ENCODE results near the gene C17orf58. TPM values are rescaled to one million over a fixed set of nuclear protein-coding genes. Genes with fewer than 3 reads are reported as not detected.
"Not testable (repeated sequence)": the region's sequence is repeated elsewhere in the genome, so short reads cannot be mapped to it uniquely, and the experiment has no call there.

Gene C17orf58
- total and polyA plus RNA-seq, 12 donors: 3.7 to 19.4 (median 10.2) TPM

GRCh38 chr17:67974598-67975066 is 21.6 kb downstream of the C17orf58 start:
- H3K4me1 ChIP-seq (replicated peaks in 1 of 2): peaks cover 0 to 8% of the 10 kb centered on the region in 2 donors
- no peak overlapping the region for H3K4me3 ChIP-seq
- DNase-seq: peak in 1 of 7 donors; percentile 41
- 59 to 70% (median 67%) methylated on average over 8 of the region's 8 CpGs for WGBS, 4 donors
- no peaks in the 10 kb centered on the region for H3K9me3 ChIP-seq (replicated peaks in 1 of 3)
- no peak overlapping the region for H3K27ac ChIP-seq
- peaks cover 0 to 6% of the 10 kb centered on the region in 2 donors for H3K36me3 ChIP-seq (replicated peaks in 1 of 2)
- TF ChIP-seq CTCF (IDR thresholded peaks at IDR 0.05) (no peak), POLR2A (IDR thresholded peaks at IDR 0.05) (no peak)
- no peaks in the 10 kb centered on the region for H3K27me3 ChIP-seq
- intact Hi-C loops (cut with DNase I): no loop called here

- Histone ChIP-seq H3K36me3 (replicated peaks in 1 of 2) (peaks cover 0 to 6% of the 10 kb centered on the region in 2 donors), H3K4me3 (no peak overlapping the region), H3K4me1 (replicated peaks in 1 of 2) (peaks cover 0 to 8% of the 10 kb centered on the region in 2 donors), H3K27me3 (no peaks in the 10 kb centered on the region), H3K27ac (no peak overlapping the region), H3K9me3 (replicated peaks in 1 of 3) (no peaks in the 10 kb centered on the region)
- intact Hi-C loops (cut with DNase I): no loop called here
- WGBS, 4 donors: 83 to 92% (median 87%) methylated on average over 9 of the region's 9 CpGs
- no peak for TF ChIP-seq POLR2A (IDR thresholded peaks at IDR 0.05)
- no peak for TF ChIP-seq CTCF (IDR thresholded peaks at IDR 0.05)
- DNase-seq: no peak
These were observed 22.1 kb downstream of the C17orf58 start for GRCh38 chr17:67974185-67974584.

- Histone ChIP-seq H3K27me3 (no peaks in the 10 kb centered on the region), H3K4me3 (no peak overlapping the region), H3K27ac (no peak overlapping the region), H3K9me3 (replicated peaks in 1 of 3) (no peaks in the 10 kb centered on the region), H3K36me3 (replicated peaks in 1 of 2) (peaks cover 0 to 25% of the 10 kb centered on the region in 2 donors), H3K4me1 (replicated peaks in 1 of 2) (no peaks in the 10 kb centered on the region)
- 96 to 98% (median 96%) methylated on average over 7 of the region's 7 CpGs for WGBS, 4 donors
- no peak for TF ChIP-seq CTCF (IDR thresholded peaks at IDR 0.05)
- TF ChIP-seq POLR2A (IDR thresholded peaks at IDR 0.05): no peak
- no peak for DNase-seq
- intact Hi-C loops (cut with DNase I): no loop called here
These were observed 25.5 kb downstream of the C17orf58 start for GRCh38 chr17:67970783-67971182.

GRCh38 chr17:67963145-67963572 is 33.1 kb downstream of the C17orf58 start:
- peak; percentile 62 to 80 (median 73) for TF ChIP-seq CTCF (IDR thresholded peaks at IDR 0.05)
- H3K4me3 ChIP-seq; H3K9me3 ChIP-seq (replicated peaks in 1 of 3); H3K27me3 ChIP-seq; H3K27ac ChIP-seq; H3K4me1 ChIP-seq (replicated peaks in 1 of 2): not testable (repeated sequence)
- peaks cover 0 to 57% of the 10 kb centered on the region in 2 donors for H3K36me3 ChIP-seq (replicated peaks in 1 of 2)
- peak; percentile 67 to 87 (median 78) for DNase-seq
- WGBS, 4 donors: 0% methylated on average over 1 of the region's 1 CpG
- intact Hi-C loops (cut with DNase I): loop anchor here in 1 of 2 donors (10.0 kb wide), 1 partner anchor 52 kb away; no protein-coding TSS in a partner anchor

- not testable (repeated sequence) for H3K4me1 ChIP-seq (replicated peaks in 1 of 2); H3K4me3 ChIP-seq; DNase-seq; H3K27me3 ChIP-seq; H3K9me3 ChIP-seq (replicated peaks in 1 of 3); H3K27ac ChIP-seq
- H3K36me3 ChIP-seq (replicated peaks in 1 of 2): peaks cover 0 to 47% of the 10 kb centered on the region in 2 donors
- 66 to 71% (median 67%) methylated on average over 2 of the region's 2 CpGs for WGBS, 4 donors
- intact Hi-C loops (cut with DNase I): loop anchor here in 1 of 2 donors (10.0 kb wide), 1 partner anchor 53 kb away; no protein-coding TSS in a partner anchor
These were observed 34.1 kb downstream of the C17orf58 start for GRCh38 chr17:67962156-67962555.

- not testable (repeated sequence) for H3K4me1 ChIP-seq (replicated peaks in 1 of 2); H3K27ac ChIP-seq; H3K27me3 ChIP-seq; DNase-seq; H3K9me3 ChIP-seq (replicated peaks in 1 of 3); H3K4me3 ChIP-seq
- 68 to 79% (median 69%) methylated on average over 3 of the region's 3 CpGs for WGBS, 4 donors
- H3K36me3 ChIP-seq (replicated peaks in 1 of 2): peaks cover 0 to 33% of the 10 kb centered on the region in 2 donors
- intact Hi-C loops (cut with DNase I): loop anchor here in 1 of 2 donors (10.0 kb wide), 1 partner anchor 55 kb away; no protein-coding TSS in a partner anchor
These were observed 36.0 kb downstream of the C17orf58 start for GRCh38 chr17:67960276-67960675.
